GM23338 (cell line): ENCODE data around the gene RAB34. TPM values are rescaled to one million over a fixed set of nuclear protein-coding genes. Genes with fewer than 3 reads are reported as not detected.

Source experiments
- ATAC-seq: fragments of 200-7000 bp; cut with Tn5 transposase; 3 replicates; pipeline ENCODE4 v1.9.1; 2020
- DNase-seq: peaks from one replicate; pipeline ENCODE4 v3.0.0-alpha.2; 2015; ENCODE audit warnings: low spot score
- H2AFZ ChIP-seq: fragments of 200-600 bp; sonication (generic); 2 replicates; pipeline ENCODE4 v1.8.0; 2016; ENCODE audit warnings: antibody characterized with exemption, mild to moderate bottlenecking, moderate library complexity
- H3F3A ChIP-seq: fragments of 200-600 bp; sonication (generic); replicated peaks from 2 replicates; pipeline ENCODE4 v1.8.0; 2017; ENCODE audit warnings: antibody characterized with exemption, mixed run types, low read depth
- H3K27ac ChIP-seq: fragments of 200-600 bp; sonication (generic); 2 replicates; pipeline ENCODE4 v1.6.1; 2016; ENCODE audit warnings: low read depth
- H3K27me3 ChIP-seq: fragments of 200-600 bp; sonication (generic); 2 replicates; pipeline ENCODE4 v1.8.0; 2016; ENCODE audit warnings: mild to moderate bottlenecking, mixed run types, moderate library complexity; ENCODE audit not compliant: insufficient read depth
- H3K36me3 ChIP-seq: fragments of 200-600 bp; sonication (generic); 2 replicates; pipeline ENCODE4 v1.8.0; 2016; ENCODE audit warnings: mild to moderate bottlenecking; ENCODE audit not compliant: insufficient read depth
- H3K4me1 ChIP-seq: fragments of 200-600 bp; sonication (generic); 2 replicates; pipeline ENCODE4 v1.8.0; 2016; ENCODE audit warnings: mild to moderate bottlenecking, moderate library complexity; ENCODE audit not compliant: insufficient read depth
- H3K4me2 ChIP-seq: fragments of 200-600 bp; sonication (generic); 2 replicates; pipeline ENCODE4 v1.7.1; 2017; ENCODE audit warnings: mixed run types
- H3K4me3 ChIP-seq: fragments of 200-600 bp; sonication (generic); 2 replicates; pipeline ENCODE4 v1.6.1; 2016; ENCODE audit warnings: mixed run types
- H3K79me2 ChIP-seq: fragments of 200-600 bp; sonication (generic); replicated peaks from 2 replicates; pipeline ENCODE4 v1.8.0; 2017; ENCODE audit warnings: mild to moderate bottlenecking; ENCODE audit not compliant: insufficient read depth
- H3K9me2 ChIP-seq: fragments of 200-600 bp; sonication (generic); 2 replicates; pipeline ENCODE4 v1.8.0; 2017; ENCODE audit not compliant: insufficient read depth
- H4K20me1 ChIP-seq: fragments of 200-600 bp; sonication (generic); replicated peaks from 2 replicates; pipeline ENCODE4 v1.8.0; 2017; ENCODE audit warnings: mild to moderate bottlenecking; ENCODE audit not compliant: insufficient read depth
- H3K27ac Mint-ChIP-seq: 2 replicates; pipeline ENCODE4 v1.8.0; 2020; ENCODE audit warnings: inconsistent platforms, mild to moderate bottlenecking, moderate library complexity, mixed read lengths
- H3K27me3 Mint-ChIP-seq: 3 replicates; pipeline ENCODE4 v1.8.0; 2022; ENCODE audit warnings: low read depth, mild to moderate bottlenecking, moderate library complexity, mixed read lengths, inconsistent platforms; ENCODE audit not compliant: insufficient read depth, poor library complexity
- H3K36me3 Mint-ChIP-seq: 3 replicates; pipeline ENCODE4 v1.8.0; 2021; ENCODE audit warnings: low read depth, mild to moderate bottlenecking, inconsistent platforms, moderate library complexity, mixed read lengths
- H3K4me1 Mint-ChIP-seq: 3 replicates; pipeline ENCODE4 v1.8.0; 2020; ENCODE audit warnings: mild to moderate bottlenecking, inconsistent platforms, mixed read lengths
- H3K4me3 Mint-ChIP-seq: 3 replicates; pipeline ENCODE4 v1.8.0; 2021; ENCODE audit warnings: moderate library complexity, mild to moderate bottlenecking, inconsistent platforms, mixed read lengths
- H3K9me3 Mint-ChIP-seq: 3 replicates; pipeline ENCODE4 v1.8.0; 2020; ENCODE audit warnings: moderate library complexity, mild to moderate bottlenecking, inconsistent platforms, mixed read lengths
- CREB1 ChIP-seq: fragments of 250-450 bp; sonication (Bioruptor Pico); IDR thresholded peaks from 2 replicates; pipeline ENCODE4 v1.5.0; 2020; ENCODE audit warnings: low read depth, mild to moderate bottlenecking, moderate library complexity
- CTCF ChIP-seq, 2 experiments: fragments of 200-600 bp in 1 of 2; sonication (generic) in 1 of 2; conservative IDR thresholded peaks; 2 replicates each; pipeline versions ENCODE4 v1.5.1 to v1.6.1; 2016 to 2017; ENCODE audit warnings: antibody characterized with exemption in 2 of 2, low read depth in 2 of 2, mild to moderate bottlenecking in 2 of 2, moderate library complexity in 1 of 2
- ETS1 ChIP-seq: IDR thresholded peaks from 2 replicates; pipeline ENCODE4 v1.6.1; 2016; ENCODE audit warnings: antibody characterized with exemption
- EZH2 ChIP-seq: fragments of 200-600 bp; sonication (generic); IDR thresholded peaks from one replicate; pipeline ENCODE4 v1.8.0; 2017; ENCODE audit warnings: antibody characterized with exemption, mild to moderate bottlenecking, low read depth; ENCODE audit not compliant: unreplicated experiment
- EZH2phosphoT487 ChIP-seq: fragments of 200-600 bp; sonication (generic); IDR thresholded peaks from one replicate; pipeline ENCODE4 v1.8.1; 2018; ENCODE audit warnings: antibody characterized with exemption; ENCODE audit not compliant: unreplicated experiment
- JUNB ChIP-seq: IDR thresholded peaks from one replicate; pipeline ENCODE4 v1.6.1; 2016; ENCODE audit warnings: antibody characterized with exemption; ENCODE audit not compliant: unreplicated experiment
- NANOG ChIP-seq: IDR thresholded peaks from 2 replicates; pipeline ENCODE4 v1.6.1; 2016; ENCODE audit warnings: antibody characterized with exemption, borderline replicate concordance
- POLR2AphosphoS5 ChIP-seq: IDR thresholded peaks from 2 replicates; pipeline ENCODE4 v1.6.1; 2016; ENCODE audit warnings: antibody characterized with exemption, low read depth
- REST ChIP-seq: IDR thresholded peaks from one replicate; pipeline ENCODE4 v1.6.1; 2018; ENCODE audit warnings: antibody characterized with exemption; ENCODE audit not compliant: unreplicated experiment
- STAT1 ChIP-seq: IDR thresholded peaks from one replicate; pipeline ENCODE4 v1.6.1; 2016; ENCODE audit warnings: antibody characterized with exemption; ENCODE audit not compliant: unreplicated experiment
- ZNF114 ChIP-seq: fragments of 250-450 bp; sonication (Bioruptor Pico); IDR thresholded peaks from 2 replicates; pipeline ENCODE4 v1.5.0; 2020; ENCODE audit warnings: mild to moderate bottlenecking, moderate library complexity
- ZNF331 ChIP-seq: fragments of 250-450 bp; sonication (Bioruptor Pico); IDR thresholded peaks from 2 replicates; pipeline ENCODE4 v1.5.0; 2020; ENCODE audit warnings: low read depth, mild to moderate bottlenecking, moderate library complexity
- ZNF462 ChIP-seq: fragments of 250-450 bp; sonication (Bioruptor Pico); IDR thresholded peaks from 2 replicates; pipeline ENCODE4 v1.5.0; 2020; ENCODE audit warnings: mild to moderate bottlenecking, moderate library complexity
- polyA plus RNA-seq: library from polyadenylated mRNA; unstranded; fragments of >200 nt; fragmentation: Nextera tagmentation; extraction: Ambion mirVana; gene quantifications from 2 replicates; pipeline ENCODE4 v1.2.1, GENCODE V29; 2016
- total RNA-seq: library from RNA; depleted of rRNA; stranded (reverse); fragments of >200 nt; shearing (Covaris generic); gene quantifications from 2 replicates; pipeline ENCODE4 v1.2.3, GENCODE V29; 2014

Gene RAB34
- total and polyA plus RNA-seq, 2 experiments from 2014 or later, result 184 to 394 TPM

GRCh38 chr17:28710861-28711722 lies 6.6 kb downstream of the RAB34 start:
- Mint-ChIP-seq H3K9me3 (no peaks in the 10 kb centered on the region; the same call in 2 of the 3 replicates), H3K4me1 (peaks cover 39% of the 10 kb centered on the region), H3K27me3 (peaks cover 27% of the 10 kb centered on the region), H3K4me3 (peak overlapping the region; percentile 97), H3K27ac (peak overlapping the region; percentile 99), H3K36me3 (peaks cover 51% of the 10 kb centered on the region)
- Histone ChIP-seq H2AFZ (no peak overlapping the region), H3K27me3 (no peaks in the 10 kb centered on the region), H3K4me1 (peaks cover 27% of the 10 kb centered on the region), H3F3A (peaks cover 50% of the 10 kb centered on the region), H4K20me1 (peaks cover 10% of the 10 kb centered on the region; the same call in 1 of the 2 replicates), H3K4me2 (peak overlapping the region; percentile 91), H3K27ac (peak overlapping the region; percentile 100), H3K4me3 (peak overlapping the region; percentile 72), H3K9me2 (no peaks in the 10 kb centered on the region), H3K79me2 (peaks cover 28% of the 10 kb centered on the region), H3K36me3 (peaks cover 13% of the 10 kb centered on the region; the same call in 1 of the 2 replicates)
- ATAC-seq (peak; percentile 84), DNase-seq (peak; percentile 96)
- TF ChIP-seq EZH2phosphoT487 (no peak), CTCF (conservative IDR thresholded peaks at IDR 0.05; ENCODE audit: low read depth in 2 of 2) (no peak), ZNF331 (CRISPR knock-in tag) (no peak), POLR2AphosphoS5 (peak; percentile 93), REST (no peak), STAT1 (no peak), EZH2 (no peak), CREB1 (peak; percentile 34; the same call in 1 of the 2 replicates), ZNF462 (CRISPR knock-in tag) (no peak), ZNF114 (CRISPR knock-in tag) (no peak), ETS1 (no peak), NANOG (0 out of 2 replicates have a peak, but pooled peaks have one; percentile 3), JUNB (no peak)
